HG03108 (cell line): ENCODE results near the gene FOXP3.

Experiments
- ATAC-seq: cut with Tn5 transposase; IDR thresholded peaks from one replicate; pipeline ENCODE4 v1.9.1; 2021; ENCODE audit warnings: moderate library complexity; ENCODE audit not compliant: unreplicated experiment

Gene FOXP3

GRCh38 chrX:49226946-49227345 lies 37.6 kb downstream of the FOXP3 start:
- no peak for ATAC-seq

GRCh38 chrX:49225858-49226257 lies 38.7 kb downstream of the FOXP3 start:
- ATAC-seq: no peak

- ATAC-seq: no peak
Observed at GRCh38 chrX:49221868-49222267, 42.6 kb downstream of the FOXP3 start.

- ATAC-seq: no peak
Observed at GRCh38 chrX:49220100-49220499, 44.4 kb downstream of the FOXP3 start.

- no peak for ATAC-seq
Observed at GRCh38 chrX:49214996-49215526, 49.4 kb downstream of the FOXP3 start.

GRCh38 chrX:49214416-49214815 lies 50.1 kb downstream of the FOXP3 start:
- ATAC-seq: no peak

GRCh38 chrX:49212861-49213260 lies 51.6 kb downstream of the FOXP3 start:
- ATAC-seq: no peak

DNA sequence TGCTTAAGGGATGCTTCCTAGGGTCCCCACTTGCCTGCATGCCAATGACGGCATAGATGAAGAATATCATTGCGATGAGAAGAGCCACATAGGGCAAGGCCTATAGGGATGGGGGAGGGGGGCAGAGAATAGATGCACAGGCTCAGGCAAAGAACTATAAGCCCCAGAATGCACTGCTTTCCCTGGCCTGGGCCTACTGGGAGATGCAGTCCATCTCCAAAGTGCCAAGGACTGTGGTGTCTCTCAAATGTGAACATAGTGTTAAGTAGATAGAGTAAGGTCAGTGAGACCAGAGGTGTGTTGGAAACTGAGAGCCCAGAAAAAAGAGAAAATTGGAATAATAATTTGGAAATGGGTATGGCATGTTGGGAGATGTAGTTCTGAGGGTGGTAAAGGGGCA lies 52.3 kb downstream of the FOXP3 start:
- no peak for ATAC-seq

DNA sequence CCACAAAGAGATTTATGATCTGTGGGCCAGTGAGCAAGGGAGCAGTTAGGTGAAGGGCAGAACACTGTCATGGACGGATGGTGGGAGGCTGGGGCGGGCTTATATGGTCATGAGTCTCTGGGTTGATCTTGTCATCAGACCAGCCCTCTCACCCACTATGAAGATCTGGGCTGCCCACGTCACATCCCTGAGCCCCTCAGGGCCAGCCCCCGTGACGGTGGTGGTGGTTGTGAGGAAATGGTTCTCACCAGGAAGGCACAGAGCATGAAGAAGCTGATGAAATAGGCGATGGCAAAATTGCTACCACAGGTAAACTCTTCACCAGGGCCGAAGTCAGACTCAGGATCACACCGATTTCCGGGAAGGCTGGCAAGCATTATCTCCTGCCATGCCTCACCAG lies 53.4 kb downstream of the FOXP3 start:
- no peak for ATAC-seq

GRCh38 chrX:49210406-49210805 lies 54.1 kb downstream of the FOXP3 start:
- no peak for ATAC-seq

DNA sequence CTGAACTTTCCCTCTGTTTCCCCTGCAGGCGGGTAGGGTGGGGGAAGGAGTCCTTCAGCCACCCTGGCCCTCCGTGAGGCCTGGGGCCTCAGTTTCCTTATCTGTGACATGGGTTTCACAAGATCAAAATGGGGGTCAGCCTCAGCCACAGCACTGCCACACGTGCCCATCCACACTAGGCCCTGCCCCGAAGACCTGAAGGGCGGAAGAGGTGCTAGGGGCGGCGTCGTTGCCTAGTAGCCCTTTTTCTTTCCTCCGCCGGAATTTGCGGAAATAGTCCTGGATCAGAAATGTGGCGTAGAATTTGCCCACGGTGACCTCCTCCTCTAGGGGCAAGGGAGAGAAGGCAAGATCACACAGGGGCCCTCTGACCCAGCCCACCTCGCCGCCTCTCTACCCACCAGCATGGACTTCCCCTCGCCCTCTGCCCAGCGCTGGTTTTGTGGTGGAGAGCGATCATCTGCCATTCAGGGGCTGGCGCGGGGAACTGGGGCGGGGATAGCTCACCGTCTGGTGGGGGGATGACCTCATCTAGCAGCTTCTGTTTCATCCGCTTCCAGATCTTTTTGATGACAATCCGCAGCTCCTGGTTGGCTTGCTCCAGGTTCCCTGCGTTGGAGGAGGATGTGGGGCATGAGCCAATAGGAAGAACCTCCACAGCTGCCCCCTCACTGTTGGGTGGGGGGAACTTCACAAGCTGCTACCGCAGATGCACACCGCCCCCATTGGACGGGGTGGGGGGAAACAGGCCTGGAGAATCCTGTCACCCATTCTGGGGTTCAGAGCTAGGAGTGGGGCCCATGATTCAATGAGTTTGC lies 54.9 kb downstream of the FOXP3 start:
- ATAC-seq: no peak

DNA sequence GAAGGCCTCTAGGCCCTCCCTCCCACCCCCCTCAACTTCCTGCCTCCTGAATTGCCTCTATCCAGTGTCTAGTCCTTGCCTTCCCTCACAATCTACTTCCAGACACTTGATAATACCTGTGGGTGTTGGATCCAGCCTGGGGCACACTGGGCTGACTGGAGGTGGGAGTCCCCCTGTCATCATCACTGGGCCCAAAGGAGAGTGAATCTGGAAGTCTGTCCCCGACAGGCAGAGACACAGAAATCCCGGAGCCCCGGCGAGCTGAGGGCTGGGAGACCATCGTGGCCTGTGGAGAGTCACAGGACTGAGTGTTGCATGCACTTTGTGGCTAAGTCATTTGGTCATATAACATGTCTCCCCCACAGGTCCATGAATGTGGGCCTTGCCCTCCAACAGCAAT lies 56.1 kb downstream of the FOXP3 start:
- ATAC-seq: no peak

- ATAC-seq: no peak
Observed at GRCh38 chrX:49206543-49206942, 58.0 kb downstream of the FOXP3 start.

GRCh38 chrX:49205443-49205842 lies 59.1 kb downstream of the FOXP3 start:
- ATAC-seq: no peak

DNA sequence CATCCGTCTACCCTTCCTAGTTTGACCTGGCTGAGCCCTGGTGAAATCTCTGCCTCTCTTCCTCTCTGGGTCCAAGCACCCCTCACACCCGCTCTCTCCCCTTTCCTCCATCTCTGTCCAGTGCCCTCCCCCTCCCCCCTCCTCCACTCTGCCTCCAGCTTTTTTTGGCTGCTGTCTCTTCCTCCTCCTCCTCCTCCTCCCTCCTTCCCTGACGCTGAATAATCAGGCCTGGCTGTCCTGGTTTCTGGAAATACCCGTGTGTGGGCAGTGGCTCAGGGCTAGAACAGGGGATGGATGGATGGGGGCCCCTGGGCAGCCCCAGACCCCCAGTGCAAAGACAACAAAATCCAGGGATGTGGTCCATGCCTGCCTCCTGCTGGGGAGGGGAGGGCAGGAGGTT lies 59.8 kb downstream of the FOXP3 start:
- ATAC-seq: no peak

GRCh38 chrX:49204017-49204416 lies 60.5 kb downstream of the FOXP3 start:
- no peak for ATAC-seq

DNA sequence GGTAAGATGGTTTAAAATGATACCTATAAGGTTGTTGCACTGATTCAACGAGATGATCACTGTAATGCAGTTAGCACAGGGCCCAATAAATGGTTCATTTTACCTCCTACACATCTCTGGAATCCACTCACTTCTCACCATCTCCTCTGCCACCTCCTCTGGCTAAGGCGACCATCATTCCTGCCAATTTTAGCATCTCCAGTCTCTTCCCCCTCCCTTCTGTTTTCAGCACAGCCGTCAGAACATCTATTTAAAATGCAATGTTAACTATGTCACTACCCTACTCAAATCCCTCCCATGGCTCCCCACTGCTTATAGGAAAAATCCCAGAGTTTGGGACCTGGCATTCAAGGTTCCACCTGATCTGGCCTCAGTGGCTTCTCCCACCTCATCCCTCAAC lies 61.0 kb downstream of the FOXP3 start:
- ATAC-seq: no peak

GRCh38 chrX:49202022-49202421 lies 62.5 kb downstream of the FOXP3 start:
- ATAC-seq: no peak
